Measurements from ENCODE around the gene CBL.
A peak's percentile ranks its signal among the peaks of the same experiment; 100 is the strongest.

CBL gene

GRCh38 chr11:119267645-119268044, 61.5 kb downstream of the CBL start:
- no peak for DNase-seq (ENCODE audit: low spot score)

DNA sequence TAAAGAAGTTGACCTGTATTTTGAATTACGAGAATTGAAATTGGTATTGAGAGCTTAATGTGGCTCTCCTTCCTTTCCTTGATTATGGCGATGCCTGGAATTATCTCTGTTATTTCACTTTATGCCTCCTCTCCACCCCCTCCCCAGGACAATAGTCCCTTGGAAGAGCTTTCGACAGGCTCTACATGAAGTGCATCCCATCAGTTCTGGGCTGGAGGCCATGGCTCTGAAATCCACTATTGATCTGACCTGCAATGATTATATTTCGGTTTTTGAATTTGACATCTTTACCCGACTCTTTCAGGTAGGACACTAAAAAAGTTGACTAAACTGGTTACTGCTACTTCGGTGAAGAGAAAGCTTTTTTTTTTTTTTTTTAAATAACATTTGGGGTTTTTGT, 67.6 kb downstream of the CBL start:
- no peak for DNase-seq (ENCODE audit: low spot score)

DNA sequence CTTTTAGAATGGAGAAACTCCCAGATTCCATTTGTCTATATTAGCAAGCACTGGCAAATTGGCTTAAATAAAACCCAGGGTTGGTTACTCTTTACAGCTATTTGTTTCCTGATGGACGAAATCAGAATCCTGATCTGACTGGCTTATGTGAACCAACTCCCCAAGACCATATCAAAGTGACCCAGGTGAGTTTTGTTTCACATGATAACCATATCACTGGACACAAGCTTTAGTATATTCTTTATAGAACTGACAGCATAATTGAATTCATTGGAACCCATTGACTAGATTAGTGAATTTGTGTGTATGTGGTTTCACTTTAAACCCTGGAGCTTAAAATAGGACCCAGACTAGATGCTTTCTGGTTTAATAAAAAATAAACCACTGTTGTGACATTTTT, 71.5 kb downstream of the CBL start:
- no peak for DNase-seq (ENCODE audit: low spot score)

GRCh38 chr11:119282495-119282894, 76.4 kb downstream of the CBL start:
- no peak for DNase-seq (ENCODE audit: low spot score)

- DNase-seq (ENCODE audit: low spot score), result peak; percentile 47
These were observed 78.4 kb downstream of the CBL start for GRCh38 chr11:119284344-119285157.

- no peak for DNase-seq (ENCODE audit: low spot score)
These were observed 79.3 kb downstream of the CBL start for GRCh38 chr11:119285431-119285830.

- DNase-seq (ENCODE audit: low spot score), result no peak
These were observed 82.1 kb downstream of the CBL start for GRCh38 chr11:119288219-119288618.

GRCh38 chr11:119290894-119291497, 84.9 kb downstream of the CBL start:
- DNase-seq (ENCODE audit: low spot score), result no peak

- no peak for DNase-seq (ENCODE audit: low spot score)
These were observed 87.3 kb downstream of the CBL start for GRCh38 chr11:119293461-119293860.

DNA sequence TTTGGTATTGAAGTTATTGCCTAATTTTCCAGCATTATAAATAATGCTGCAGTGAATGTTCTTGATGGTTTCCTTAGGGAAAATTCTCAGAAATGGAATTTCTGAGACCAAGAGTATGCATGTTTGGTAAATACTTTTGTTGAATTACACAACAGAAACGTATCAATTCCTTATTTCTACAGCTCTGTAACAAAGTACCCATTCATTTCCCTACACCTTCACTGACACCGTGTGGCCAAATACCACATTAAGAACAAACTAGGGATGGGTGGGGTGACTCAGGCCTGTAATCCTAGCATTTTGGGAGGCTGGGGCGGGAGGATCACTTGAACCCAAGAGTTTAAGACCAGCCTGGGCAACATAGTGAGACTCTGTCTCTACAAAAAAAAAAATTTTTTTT, 89.0 kb downstream of the CBL start:
- DNase-seq (ENCODE audit: low spot score), result peak; percentile 29

DNA sequence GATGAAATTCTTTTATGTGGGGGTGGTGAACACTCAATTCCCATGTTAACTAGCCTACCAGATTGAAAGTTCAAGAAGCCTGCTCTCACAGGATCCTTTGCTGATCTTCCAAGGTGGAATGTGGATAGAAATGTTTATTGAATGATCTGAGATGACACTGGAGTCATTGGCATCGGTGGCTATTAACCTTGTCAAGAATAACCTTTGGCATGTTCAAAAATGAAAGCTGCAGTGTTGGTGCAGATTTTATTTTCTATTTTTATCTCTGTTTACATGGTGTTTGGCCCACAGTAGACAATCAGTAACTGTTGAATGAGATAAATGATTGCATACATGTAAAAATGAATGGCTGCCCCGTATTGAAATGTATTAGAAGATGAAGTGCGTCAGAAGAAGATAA, 91.8 kb downstream of the CBL start:
- DNase-seq (ENCODE audit: low spot score), result no peak

GRCh38 chr11:119298726-119299125, 92.6 kb downstream of the CBL start:
- DNase-seq (ENCODE audit: low spot score), result no peak

GRCh38 chr11:119299416-119299815, 93.3 kb downstream of the CBL start:
- DNase-seq (ENCODE audit: low spot score), result no peak

DNA sequence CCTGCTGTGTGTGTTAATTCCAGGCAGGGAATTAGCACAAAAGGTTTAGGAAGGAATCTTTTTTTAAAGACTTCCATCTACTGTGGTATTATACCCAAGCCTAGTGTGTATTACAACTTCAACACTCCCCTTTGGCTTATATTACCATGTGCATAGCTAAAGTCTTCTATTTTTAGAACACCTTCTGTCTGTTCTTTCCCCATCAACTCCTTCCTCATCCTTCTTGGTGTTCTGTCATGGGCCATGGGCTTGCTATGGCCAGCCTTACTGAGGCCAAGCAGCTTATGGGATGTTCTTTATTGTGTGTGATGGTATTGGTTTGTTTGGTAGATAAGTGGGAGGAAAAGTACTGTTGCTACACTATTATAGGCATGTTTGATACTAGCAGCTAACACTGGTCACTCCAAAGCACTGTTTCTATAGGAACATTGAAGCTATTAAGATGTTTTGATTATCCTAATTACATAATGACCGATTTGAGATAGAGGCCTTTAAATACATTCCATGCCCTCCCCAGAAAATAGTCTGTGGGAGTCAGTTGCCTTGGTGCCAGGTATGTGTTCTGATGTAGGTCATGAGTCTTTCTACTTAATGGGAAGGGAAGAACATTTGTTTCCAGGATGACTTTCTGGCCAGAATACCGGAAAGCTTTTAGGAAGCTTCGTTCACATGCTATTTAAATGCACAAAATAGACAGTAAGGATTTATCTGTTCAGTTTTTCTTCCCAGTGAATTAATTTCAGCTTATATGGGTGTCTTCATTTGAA, 94.2 kb downstream of the CBL start:
- no peak for DNase-seq (ENCODE audit: low spot score)

GRCh38 chr11:119303227-119303718, 97.1 kb downstream of the CBL start:
- DNase-seq (ENCODE audit: low spot score), result no peak

GRCh38 chr11:119305556-119306372, 99.6 kb downstream of the CBL start:
- DNase-seq (ENCODE audit: low spot score), result no peak

DNA sequence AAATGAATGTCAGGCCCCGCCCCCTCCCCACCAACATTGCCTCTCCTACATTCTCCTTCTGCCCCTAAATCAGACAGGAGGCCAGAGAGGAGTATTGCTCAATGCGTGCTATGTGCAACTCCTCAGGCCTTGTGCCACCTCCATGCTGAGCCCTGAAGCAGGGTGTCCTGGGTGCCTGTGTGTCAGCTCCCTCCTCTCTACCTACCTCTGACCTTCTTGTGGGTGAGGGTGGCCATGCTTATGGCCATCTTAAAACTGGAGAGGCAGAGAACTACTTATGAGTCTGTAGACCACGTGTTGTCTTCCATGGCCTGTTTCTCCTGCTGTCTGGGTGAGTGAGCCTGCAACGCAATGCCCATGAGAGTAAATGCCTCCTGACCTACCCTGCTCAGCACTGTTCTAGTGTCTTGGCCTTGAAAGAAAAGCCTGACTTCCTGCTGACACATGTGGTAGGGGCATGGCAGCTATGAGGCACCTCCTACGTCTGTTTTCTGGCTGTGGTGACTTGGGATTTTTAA, 100.3 kb downstream of the CBL start:
- no peak for DNase-seq (ENCODE audit: low spot score)

DNA sequence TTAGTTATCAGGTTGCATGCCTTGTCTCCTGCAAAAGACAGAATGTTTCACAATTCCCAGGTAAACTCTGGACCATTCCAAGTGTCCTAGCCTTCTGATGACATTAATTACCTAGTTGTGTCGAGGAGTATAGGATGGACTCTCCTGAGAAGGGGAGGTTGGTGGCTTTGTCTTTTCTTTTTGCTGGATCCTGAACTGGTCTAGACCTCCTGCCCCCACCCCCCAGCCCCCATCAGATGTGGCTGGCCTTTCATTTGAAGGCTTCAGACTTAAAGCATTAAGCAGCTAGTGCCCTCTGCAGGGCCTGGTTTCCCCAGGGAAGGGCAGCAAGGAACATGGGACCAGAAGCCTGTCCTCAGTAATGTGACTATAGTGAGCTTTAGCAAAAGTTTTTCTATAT, 101.1 kb downstream of the CBL start:
- DNase-seq (ENCODE audit: low spot score), result peak; percentile 12

GRCh38 chr11:119307974-119308373, 101.8 kb downstream of the CBL start:
- DNase-seq (ENCODE audit: low spot score), result no peak

DNA sequence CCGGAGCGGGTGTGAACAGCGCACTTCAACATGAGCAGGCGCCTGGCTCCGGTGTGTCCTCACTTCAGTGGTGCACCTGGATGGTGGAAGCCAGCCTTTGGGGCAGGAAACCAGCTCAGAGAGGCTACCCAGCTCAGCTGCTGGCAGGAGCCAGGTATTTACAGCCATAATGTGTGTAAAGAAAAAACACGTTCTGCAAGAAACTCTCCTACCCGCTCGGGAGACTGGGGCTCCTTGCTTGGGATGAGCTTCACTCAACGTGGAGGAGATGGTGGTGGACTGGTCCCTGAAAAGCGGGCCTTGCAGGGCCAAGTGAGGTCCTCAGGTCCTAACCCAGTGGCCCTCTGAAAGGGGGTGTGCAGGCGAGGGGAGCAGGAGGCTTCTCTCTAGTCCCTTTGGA, 103.3 kb downstream of the CBL start:
- DNase-seq (ENCODE audit: low spot score), result no peak

DNA sequence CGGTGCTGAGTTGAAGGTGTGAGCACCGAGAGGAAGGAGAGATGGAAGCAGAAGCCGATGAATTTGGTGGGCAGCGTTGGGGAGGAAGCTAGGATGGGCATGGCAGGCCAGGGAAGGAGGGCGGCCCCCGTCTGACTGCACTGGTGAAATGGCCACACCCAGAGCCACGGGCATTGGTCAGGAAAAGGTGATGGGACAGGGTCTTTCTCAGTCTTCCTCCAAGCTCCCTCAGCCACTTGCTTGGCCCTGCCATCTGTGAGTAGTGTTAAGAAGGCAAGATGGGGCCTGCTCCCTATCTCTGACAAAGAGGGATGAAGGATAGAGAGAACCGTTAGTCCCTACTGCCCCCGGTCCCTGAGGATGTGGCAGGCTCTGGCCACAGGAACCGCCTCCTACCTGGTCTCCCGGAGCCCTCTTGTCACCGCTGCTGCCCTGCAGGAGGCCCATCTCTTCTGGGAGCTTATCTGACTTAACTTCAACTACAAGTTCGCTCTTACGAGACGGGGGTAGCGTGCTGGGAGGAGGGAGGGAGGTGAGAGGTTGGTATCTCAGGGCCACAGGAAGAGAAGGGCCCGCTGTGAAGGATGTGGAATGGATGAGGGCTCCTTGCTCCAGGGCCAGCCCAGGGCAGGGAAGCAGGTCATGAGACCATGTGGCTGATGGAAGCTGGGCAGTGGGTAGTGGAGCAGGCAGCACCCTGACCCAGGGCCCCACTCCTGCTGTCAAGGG, 104.0 kb downstream of the CBL start:
- DNase-seq (ENCODE audit: low spot score), result no peak

Data from RKO (cell line).